Stimulated activated CD4-positive, alpha-beta T cell treated with anti-CD3 and anti-CD28 coated beads, TNF-alpha, amount 100 ng/mL, for 48 hours (primary cell): Measurements from ENCODE around the gene THUMPD2.
"Not testable (repeated sequence)": the region's sequence is repeated elsewhere in the genome, so short reads cannot be mapped to it uniquely, and the experiment has no call there.

Experiments used
- DNase-seq, 3 donors: peaks; one replicate each; pipeline ENCODE4 v3.0.0-alpha.2; 2020; ENCODE audit warnings: low read depth in 3 of 3

THUMPD2 gene

GRCh38 chr2:39778775-39779340 lies at the start of gene THUMPD2:
THUMPD2 (minus strand) TSS chr2:39779258; CDS start chr2:39779239, 19 bp downstream.
- peak; percentile 34 to 65 (median 35) for DNase-seq

GRCh38 chr2:39821871-39822270 lies 42.8 kb upstream of the THUMPD2 start:
- DNase-seq: no peak

- DNase-seq: no peak
Observed at GRCh38 chr2:39816845-39817244, 37.8 kb upstream of the THUMPD2 start.

- DNase-seq: no peak
Observed at GRCh38 chr2:39816428-39816827, 37.4 kb upstream of the THUMPD2 start.

- no peak for DNase-seq
Observed at GRCh38 chr2:39805936-39806608, 27.0 kb upstream of the THUMPD2 start.

- no peak for DNase-seq
Observed at GRCh38 chr2:39803839-39804238, 24.8 kb upstream of the THUMPD2 start.

- no peak for DNase-seq
Observed at GRCh38 chr2:39800752-39801151, 21.7 kb upstream of the THUMPD2 start.

GRCh38 chr2:39796134-39796533 lies 17.1 kb upstream of the THUMPD2 start:
- no peak for DNase-seq

- not testable (repeated sequence) for DNase-seq
Observed at GRCh38 chr2:39790216-39790818, 11.3 kb upstream of the THUMPD2 start.

GRCh38 chr2:39787950-39788349 lies 8.9 kb upstream of the THUMPD2 start:
- DNase-seq: no peak

- no peak for DNase-seq
Observed at GRCh38 chr2:39786761-39787522, 7.9 kb upstream of the THUMPD2 start.

GRCh38 chr2:39782591-39782990 lies 3.5 kb upstream of the THUMPD2 start:
- DNase-seq: no peak

- DNase-seq: no peak
Observed at GRCh38 chr2:39781697-39782096, 2.6 kb upstream of the THUMPD2 start.

GRCh38 chr2:39780825-39781600 lies 2.0 kb upstream of the THUMPD2 start:
- DNase-seq: no peak

- DNase-seq: no peak
Observed at GRCh38 chr2:39779927-39780326, 869 bp upstream of the THUMPD2 start.

GRCh38 chr2:39779341-39779851 lies 338 bp upstream of the THUMPD2 start:
- no peak for DNase-seq

- no peak for DNase-seq
Observed at GRCh38 chr2:39778233-39778632, 825 bp downstream of the THUMPD2 start.

GRCh38 chr2:39772812-39773152 lies 6.3 kb downstream of the THUMPD2 start:
- DNase-seq: no peak

- no peak for DNase-seq
Observed at GRCh38 chr2:39772086-39772811, 6.8 kb downstream of the THUMPD2 start.

- DNase-seq: no peak
Observed at GRCh38 chr2:39762448-39762847, 16.6 kb downstream of the THUMPD2 start.

- no peak for DNase-seq
Observed at GRCh38 chr2:39757156-39757555, 21.9 kb downstream of the THUMPD2 start.
